ENCODE results near the gene IL17RD.

IL17RD gene

DNA sequence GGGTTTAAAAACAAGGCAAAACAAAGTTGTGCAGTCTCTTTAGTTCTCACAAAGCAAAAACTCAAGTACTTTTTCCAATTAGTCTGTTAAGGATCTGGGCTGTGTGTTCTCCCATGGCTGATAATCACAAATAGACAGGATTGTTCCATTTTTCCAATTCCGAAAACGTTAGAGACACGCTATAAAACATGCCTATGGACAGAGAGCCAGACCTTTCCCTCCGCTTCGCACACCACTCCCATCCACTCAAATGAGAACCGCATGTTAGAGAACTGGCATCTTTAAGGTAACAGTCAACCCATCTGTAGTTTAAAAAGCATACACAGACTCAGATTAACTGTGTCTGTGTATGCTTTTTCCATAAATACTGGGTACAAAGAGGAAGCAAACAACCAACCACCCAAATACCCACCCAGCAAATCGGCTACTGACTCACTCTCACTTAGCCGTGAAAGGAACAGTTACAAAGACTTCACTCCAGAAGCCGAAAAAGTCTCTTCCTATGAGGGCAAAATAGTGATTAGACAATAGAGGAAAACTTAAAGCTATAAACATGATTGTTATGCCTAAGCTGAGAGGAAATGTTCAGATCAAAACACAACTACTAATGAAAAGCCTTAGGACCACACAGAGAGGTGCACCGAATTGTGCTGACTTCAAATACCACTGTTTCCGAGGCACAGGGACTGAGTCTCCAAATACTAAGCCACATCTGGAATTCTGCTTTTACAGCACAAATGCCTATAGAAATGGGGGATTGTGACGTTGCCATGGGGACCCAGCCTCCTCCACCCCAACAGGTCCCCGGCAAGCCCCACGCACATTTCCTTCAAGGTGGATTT lies 36.1 kb downstream of the IL17RD start:
- DNase-seq, result no peak

DNA sequence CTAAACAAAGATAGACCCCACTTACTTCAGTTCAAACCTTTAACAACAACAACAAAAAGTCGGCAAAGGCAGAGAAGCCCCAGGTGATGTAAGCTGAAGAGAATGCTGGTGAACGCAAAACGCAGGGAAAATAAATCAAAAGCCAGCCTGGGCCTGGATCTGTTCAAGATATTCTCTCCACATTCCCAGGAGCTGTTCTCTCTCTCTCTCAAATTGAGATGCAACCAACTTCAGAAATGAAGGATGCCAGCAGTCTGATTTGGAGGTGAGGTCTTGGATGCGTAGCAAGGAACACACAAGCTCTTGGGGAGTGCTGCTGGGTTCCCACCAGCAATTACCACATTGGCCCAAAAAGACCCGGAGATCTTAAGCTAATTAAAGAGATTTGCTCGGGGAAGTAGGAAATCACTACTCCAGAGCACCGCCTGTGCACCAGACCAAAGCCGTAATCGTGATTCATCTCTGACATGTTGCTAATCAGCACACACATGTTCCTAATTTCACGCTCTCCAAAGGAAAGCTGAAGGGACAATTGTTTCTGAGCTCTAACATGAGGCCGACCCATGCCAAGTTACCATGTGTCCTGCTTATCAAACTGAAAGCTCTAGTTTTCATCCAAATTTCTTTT lies 37.1 kb downstream of the IL17RD start:
- DNase-seq, result no peak

DNA sequence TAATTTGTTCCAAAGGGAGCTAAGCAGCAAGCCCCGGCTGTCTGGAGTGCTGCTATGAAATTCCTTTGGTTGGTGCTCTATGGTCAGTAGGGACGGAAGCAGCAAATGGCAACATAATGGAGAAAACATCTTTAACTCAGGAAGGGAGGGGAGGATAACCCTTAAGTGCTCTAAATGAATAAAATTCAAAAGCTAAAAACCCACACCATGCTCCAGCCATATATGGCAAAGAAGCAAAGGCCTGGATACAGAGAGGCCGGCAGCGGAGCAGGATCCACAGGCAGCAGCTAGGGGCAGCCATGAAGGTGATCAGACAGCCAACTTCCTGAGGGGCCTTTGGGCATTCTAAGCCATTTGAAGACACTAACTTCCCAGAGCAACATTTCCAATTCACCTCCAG lies 38.9 kb downstream of the IL17RD start:
- no peak for DNase-seq

DNA sequence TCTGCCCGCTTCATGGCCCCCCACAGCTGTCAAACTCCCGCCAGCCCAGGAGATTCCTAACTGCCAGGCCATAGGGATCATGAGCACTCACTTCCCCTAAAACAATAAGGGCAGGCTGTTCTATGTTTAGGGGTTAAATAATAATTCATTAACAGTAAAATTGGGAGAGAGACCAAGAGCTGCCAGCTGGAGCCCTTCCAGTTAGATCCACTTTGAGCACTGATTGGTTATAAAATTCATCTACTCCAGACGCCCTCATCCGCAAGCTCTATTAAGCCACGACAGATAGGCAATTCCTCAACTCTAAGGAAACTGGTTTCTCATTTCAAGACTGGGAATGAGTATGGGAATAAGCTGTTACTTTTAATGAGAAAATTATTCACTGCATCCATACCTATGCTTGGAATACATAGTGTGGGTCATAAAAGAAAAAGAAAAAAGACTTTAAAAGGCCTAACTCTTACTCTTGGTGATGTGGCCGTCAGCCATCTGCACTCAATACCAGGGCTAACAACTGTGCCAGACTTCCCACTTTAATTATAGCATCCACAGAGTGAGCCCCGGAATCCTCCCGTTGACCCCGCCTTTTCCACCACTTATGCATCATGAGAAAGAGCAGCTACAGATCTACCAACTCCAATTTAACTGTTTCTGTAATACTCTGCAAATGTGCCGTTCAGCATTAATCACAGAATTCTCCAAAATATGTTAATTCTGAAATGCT lies 44.5 kb downstream of the IL17RD start:
- DNase-seq, result no peak

DNA sequence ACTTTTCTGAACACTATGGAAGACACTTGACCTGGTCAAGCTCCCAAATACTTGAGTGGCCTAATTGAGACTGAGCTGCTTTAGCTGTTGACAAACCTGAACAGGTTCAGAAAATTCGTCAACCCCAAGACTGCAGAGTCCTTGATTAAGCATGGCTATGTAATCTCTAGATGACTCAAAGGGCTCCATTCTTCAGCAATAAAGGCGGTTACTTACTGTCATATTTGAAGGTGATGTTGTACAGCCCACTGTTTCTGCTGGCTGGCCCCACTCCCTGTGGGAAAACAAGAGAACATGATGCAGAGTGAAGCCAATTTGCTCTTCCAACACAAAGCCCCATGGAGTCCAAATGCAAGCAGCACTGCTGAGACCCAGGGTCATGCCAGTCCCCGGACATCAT lies 45.1 kb downstream of the IL17RD start:
- no peak for DNase-seq

DNA sequence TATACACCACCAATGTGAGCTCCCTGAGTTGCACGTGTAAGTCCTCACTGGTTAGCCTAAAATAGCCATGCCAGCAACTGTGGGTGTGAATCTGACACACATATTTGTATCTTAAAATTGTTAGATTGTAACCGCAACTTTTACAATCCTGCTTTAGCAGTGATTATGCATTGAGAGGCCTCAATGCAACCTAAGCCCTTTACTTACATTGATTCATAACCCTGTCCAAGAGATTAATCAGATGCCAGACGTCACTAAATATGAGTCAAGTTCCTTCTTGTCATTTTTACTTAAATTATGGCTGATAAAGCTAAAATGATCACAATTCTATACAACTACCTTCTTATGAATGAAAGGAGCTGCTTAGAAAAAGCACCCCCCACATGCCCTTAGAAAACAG lies 46.9 kb downstream of the IL17RD start:
- DNase-seq, result no peak

DNA sequence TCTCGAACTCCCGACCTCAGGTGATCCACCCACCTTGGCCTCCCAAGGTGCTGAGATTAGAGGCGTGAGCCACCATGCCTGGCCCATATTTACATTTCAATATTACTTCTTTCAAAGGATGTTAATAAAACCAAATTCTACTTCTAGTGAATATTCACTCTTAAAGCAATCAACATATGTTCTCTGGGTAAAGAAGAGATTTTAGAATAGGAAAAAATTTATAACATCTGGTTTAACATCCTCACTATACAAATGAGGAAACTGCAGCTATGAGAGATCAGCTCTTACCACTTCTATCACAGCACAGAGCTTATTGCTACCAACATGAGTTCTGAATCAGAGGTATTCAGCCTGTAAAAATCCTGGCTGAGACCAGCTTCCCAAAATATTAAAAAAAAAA lies 48.7 kb downstream of the IL17RD start:
- DNase-seq, result no peak

DNA sequence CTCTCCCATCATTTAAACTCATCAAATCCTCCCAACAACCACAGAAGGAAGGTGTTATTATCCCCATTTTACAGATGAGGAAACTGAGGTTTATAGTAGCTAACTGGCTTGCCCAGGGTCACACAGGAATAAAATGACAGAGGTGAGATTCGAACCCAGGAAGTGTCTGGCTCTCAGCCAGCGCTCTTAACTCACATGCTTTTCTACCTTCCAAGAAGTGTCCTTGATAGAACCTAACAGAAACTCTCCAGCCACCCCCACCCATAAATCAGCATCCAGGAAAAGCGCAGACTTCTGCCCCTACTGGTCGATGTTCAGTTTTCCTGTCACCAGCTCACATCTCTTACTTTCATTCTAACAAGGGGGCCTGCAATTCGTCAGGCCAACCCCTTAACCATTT lies 52.9 kb downstream of the IL17RD start:
- DNase-seq, result no peak

DNA sequence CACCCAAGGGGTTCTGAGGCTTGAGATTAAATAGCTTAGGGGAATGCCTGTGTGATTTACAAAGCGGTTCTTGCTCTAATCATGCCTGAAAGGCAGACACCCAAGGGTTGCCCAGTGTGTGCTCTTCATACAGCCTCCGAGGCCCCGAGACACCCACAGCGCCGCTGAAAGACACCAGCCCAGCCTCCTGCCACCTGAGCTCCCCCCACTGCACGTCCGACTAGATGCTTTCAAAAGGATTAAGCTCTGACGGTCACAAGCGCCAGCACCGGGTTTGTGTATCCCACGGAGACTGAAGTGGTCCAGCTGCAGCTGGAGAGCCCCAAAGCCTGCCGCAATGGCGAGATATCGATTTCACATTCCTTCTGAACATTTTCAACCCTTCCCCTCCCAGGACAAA lies 54.4 kb downstream of the IL17RD start:
- DNase-seq, result no peak

DNA sequence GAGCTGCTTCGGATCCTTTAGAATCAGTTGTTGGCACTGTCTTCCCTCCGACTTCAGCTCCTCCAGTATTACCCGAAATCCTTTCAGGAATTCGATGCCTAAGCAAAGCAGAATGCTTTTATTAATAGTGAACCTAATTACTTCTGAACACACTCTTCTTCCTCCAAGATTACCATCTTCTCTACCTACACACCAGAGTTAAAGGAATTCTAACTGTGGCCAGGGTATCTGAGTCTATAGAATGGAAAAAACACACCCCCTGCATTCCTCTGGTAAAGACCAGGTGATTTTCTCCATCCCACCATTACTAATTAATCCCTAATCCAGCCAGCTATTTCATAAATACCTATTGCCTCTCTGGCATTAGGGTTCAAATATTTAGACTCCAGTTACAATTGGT lies 54.9 kb downstream of the IL17RD start:
- no peak for DNase-seq

DNA sequence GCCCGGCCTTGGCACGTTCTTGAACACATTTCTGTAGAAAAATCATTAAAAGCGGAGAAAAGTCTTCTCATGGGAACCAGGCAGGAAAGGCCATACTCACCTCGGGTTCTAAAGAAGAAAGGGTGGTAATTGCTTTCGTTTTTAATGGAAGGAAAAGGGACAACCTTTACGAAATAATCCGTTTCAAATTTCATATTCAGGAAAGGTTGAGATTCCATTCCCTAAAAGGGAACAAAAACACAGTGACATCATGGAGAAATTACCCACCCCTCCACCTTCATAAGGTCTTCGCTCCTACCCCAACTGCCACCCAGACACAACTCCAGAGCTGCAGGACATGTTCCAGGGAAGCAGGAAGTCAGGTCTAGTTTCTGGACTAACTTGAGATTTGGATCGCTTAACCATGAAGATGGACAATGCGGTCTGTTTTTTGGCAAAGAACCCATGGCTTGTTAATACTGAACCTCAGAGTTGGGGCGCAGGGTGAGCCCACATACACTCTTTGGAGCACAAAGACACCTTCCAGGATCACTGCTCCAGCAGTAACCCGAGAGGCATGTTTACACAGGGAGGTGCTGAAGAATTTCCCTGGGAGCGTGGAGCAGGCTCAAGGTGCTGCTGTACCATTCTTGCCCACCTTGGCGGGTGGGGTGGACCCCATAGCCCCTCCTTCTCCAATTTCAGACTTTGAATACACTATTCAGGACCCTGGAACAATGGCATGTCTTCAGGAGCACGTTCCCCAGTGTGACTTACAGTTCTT lies 55.5 kb downstream of the IL17RD start:
- DNase-seq, result no peak

DNA sequence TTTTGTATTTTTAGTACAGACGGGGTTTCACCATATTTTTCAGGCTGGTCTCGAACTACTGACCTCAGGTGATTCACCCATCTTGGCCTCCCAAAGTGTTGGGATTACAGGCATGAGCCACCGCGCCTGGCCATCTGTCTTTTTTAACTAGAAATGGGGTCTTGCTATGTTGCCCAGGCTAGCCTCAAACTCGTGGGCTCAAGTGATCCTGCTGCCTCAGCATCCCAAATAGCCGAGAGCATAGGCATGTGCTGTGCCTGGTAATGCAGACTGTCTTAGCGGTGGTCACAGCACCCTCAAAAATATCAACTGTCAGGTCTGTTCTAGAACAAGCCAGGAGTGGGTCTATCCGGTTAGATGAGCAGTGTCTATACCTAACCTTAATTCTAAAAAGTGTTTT lies 56.5 kb downstream of the IL17RD start:
- DNase-seq, result no peak

DNA sequence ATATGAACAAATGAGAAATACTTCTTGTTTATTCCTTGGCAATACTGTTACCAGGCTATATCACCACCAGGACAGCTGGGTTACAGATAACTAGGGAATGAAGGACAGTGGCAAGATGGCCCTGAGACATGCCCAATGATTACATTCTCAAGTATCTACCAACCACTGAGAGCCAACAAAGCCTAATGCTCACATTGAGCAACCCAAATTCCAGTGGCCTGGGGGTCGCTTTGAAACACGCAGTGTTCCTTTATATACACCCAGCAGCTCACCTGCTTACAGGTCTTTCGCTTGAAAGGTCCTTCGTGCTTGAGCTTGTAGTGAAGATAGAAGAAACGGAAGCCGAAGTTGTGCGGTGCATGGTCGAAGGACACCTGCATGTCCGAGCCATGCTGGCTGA lies 59.6 kb downstream of the IL17RD start:
- DNase-seq, result no peak

DNA sequence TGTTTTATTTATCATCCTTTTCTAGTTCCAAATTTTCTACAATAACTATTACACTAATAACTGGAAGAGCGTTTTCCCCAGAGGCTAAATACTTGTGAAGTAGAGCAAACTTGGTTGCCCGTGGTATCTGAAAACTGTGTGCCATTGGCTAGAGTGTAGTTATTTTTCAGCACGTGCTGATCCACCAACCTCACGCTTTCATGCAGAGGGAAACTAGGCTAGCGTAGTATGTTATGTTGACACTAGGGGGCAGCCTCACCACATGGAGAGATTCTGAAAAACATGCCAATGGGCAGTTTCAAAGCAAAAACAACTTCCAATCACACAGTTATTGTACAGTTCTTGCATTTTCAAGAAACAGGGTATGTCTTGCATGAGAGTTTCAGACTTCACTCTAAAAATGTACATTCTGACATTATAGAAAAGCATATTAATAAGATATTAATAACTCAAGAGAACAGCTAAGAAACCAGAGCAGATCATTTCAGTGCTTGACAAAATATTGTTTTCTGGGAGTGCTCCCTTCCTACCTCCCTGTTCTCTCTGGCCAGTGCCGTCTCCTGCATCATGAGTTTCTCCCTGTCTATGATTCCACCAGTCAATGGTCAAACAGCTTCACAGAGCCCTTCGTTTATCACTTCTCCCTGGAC lies 65.0 kb downstream of the IL17RD start:
- peak; percentile 7 to 41 for DNase-seq

DNA sequence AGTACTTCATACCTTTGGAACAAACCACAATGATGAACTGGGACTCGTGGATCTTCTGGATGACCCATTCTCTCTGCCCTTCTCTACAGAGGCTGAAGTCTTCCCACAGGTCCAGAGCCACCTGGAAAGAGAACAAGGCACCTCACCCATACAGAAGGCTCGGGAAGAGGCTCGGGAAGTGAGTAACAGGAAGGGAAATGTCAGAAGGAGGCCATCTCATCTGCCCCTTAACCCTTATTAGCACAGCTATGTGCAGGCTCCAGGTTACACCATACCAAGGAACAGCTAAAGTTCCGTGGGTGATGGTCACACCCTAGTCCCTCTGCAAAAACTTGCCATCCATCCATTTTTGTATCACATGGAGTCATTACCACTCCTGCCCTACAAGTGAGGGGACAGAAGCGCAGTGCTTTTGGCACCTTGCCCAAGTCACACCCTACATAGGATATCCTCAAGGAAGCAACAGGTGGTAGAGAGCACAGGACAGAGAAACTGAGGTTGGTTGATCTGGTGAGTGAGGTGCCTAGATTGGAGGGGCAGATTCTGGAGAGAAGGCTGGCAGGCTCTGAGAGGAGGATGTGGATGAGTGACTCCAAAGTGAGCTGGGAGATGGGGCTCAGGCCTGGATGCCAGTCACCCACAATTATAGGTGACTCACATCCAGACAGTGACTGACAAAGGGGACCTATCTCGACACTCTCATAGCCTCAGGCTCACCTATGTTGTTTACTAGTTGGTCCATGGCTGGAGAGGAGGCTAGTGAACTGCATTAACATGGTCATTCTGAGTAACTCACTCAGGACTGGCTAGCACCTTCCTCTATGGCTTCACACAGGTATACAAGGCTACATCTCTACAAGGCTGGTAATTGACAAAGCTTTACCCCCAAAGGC lies 66.5 kb downstream of the IL17RD start:
- no peak for DNase-seq

DNA sequence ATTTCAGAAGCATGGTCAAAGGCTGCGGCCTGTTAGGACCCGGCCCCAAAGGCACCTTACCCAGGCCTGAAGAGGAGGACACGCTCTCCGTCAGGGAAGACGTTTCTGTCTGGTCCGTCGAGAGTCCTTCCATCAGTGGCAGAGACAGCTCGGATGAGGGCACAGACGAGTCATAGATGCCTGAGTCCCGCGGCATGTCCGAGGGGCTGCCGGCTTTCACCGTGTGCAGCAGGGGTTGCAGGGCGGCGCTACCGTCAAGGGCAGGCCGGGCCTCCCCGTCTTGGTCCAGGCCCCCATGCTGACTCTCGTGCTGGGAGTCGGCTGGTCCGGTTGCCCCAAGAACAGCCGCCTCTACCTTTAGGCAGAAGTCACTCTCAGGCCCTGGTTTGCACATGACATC lies 67.6 kb downstream of the IL17RD start:
- DNase-seq, result no peak

DNA sequence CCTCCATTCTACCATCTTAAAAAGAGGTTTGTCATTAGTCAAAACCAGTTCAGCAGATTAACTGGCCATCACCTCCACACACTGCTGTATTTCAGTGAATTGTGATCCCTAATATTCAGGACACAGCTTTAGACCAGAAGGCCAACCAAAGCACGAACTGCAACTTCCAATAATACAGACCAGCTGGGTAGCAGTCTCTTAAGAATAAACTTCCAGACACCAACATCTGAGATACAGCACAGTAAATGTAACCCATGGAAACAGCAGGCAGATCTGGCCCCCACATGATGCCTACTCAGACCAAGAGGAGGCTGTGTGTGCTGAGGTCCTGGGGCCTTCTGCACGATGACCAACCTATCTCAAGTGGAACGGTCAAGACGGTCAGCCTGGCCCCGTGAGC lies 69.8 kb downstream of the IL17RD start:
- no peak for DNase-seq

DNA sequence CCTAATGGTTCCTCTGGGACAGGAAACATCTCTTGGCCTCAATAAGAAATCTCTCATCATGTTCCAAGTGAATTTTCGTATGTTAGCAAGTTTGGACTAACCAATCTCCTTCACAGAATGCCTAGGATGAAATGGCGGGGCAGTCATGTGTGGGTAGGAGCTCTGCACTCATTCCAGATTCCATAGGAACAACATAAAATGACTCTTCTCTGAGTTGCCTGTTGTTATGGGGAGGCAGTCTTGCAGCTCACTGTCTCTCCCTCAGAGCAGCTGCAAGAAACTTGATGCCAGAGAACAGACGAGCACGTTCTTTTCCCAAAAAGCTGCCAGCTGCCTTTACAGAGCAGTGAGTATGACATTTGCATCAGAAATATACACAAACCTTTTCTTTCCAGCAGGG lies 70.6 kb downstream of the IL17RD start:
- DNase-seq, result no peak

DNA sequence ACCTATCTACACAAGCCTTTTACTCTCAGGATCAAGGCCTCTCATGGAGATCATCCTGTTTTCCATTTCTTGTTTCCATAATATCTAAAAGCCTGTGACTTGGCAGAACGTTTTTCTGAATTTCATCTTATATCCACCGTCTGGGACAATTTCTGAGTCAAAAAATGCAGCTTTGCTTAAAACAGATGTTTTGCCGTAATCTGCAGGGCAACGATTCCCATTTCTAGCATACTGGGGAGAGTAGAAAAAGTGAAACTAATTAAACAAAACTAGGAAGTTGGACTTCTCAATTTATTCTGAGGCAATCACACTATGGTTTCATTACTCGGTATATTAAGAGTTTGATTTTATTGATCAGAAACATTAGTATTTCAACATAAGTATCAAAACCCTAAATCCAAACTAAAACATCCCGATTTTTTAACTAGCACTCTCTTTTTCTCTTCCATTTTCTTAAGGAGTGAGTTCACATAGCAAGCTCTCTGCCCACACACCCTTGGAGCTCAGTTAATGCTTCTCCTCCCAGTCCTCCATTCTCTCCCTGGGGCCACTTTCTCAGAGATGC lies 71.1 kb downstream of the IL17RD start:
- DNase-seq, result no peak

DNA sequence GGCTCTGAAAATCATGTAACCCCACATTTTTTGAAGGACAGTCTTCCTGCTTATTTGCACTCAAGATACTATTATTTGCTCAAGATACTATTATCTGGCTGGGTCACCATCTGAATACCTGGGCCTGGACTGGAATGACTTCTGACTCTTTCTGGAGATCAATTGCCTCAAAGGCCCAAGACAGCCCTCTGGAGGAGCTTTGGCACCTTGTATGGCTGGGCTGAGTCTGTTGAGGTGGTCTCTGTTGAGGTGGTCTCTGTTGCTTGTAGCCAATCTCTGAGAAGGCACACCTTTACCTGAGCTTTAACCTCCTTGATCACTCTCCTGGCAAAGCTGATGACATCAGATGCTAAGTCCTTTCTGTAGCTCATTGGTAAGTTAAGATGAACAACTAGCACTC lies 71.7 kb downstream of the IL17RD start:
- DNase-seq, result no peak

DNA sequence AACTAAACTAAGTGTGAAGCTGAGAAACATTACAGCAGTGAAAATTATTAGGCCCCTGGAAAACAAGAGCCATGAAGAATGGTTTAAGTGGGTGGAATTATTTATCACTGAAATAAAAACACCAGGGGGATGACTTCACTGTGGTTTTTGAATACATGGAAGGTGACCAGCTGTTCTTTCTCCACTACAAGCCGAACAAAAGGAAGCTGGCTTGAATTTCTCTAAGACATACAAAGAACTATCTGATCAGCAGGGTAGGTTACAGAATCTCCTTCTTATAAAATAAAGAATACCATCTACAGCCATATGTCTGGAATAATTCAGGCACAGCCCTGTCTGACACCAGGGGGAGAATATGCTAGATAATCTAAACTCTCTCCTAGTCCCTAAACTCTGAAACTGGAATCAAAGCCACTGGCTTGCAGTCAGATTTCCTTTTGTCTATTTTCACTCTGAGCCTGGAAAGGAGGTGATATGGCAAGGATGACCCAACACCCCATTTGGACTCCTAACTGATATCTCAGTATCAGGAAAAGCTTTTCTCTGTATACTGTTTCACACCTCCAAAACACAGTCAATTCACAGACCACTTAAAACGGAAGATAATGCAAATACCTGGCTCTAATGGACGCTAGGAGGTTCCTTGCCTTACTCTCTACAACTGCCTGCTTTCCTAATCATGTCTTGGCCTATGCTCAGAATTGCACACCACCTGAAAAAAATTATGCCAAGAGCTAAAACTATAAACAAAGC lies 73.5 kb downstream of the IL17RD start:
- no peak for DNase-seq

Data from SW 1271 (cell line).